Omental fat pad (tissue), 4 donors: Measurements from ENCODE around the gene FBXO31. TPM values are rescaled to one million over a fixed set of nuclear protein-coding genes. Genes with fewer than 3 reads are reported as not detected.

Experiments used
- ATAC-seq: fragments of 150-250 bp; one replicate; pipeline ENCODE4 v1.9.1; 2016; ENCODE audit warnings: mild to moderate bottlenecking, moderate library complexity; ENCODE audit not compliant: low FRiP score
- DNase-seq: peaks from one replicate; pipeline ENCODE4 v3.0.0-alpha.2; 2019; ENCODE audit warnings: low spot score
- total RNA-seq, 4 donors: library from RNA; depleted of rRNA; stranded (reverse); fragments of >200 nt; gene quantifications; one replicate each; pipeline ENCODE4 v1.1.0, GENCODE V29; 2016
- TF ChIP-seq, protein P1 (sequence below), 3 donors: fragments of 450-650 bp; IDR thresholded peaks; one replicate each; pipeline ENCODE4 v1.5.1; 2016 to 2017; ENCODE audit warnings: antibody characterized with exemption in 3 of 3, mild to moderate bottlenecking in 3 of 3, moderate library complexity in 2 of 3

The FBXO31 gene
- total RNA-seq, 4 donors from 2014 or later = 32.8 to 187 (median 61.9) TPM

DNA sequence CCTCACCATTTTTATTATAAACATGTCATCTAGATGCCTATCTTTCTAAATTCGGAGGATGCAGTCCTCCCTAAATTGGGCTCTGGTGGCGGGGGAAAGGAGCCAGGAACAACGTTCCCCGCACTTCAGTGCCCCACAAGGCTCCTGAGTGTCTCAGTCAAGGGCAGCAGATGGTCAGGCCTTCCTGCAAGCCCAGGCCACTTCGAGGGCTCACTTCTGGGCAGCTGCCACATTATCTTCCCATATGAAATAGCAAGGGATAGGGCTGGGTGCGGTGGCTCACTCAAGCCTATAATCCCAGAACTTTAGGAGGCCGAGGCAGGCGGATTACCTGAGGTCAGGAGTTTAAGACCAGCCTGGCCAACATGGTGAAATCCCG lies 32.3 kb downstream of the FBXO31 start:
- ATAC-seq = no peak
- TF ChIP-seq, protein P1, sequence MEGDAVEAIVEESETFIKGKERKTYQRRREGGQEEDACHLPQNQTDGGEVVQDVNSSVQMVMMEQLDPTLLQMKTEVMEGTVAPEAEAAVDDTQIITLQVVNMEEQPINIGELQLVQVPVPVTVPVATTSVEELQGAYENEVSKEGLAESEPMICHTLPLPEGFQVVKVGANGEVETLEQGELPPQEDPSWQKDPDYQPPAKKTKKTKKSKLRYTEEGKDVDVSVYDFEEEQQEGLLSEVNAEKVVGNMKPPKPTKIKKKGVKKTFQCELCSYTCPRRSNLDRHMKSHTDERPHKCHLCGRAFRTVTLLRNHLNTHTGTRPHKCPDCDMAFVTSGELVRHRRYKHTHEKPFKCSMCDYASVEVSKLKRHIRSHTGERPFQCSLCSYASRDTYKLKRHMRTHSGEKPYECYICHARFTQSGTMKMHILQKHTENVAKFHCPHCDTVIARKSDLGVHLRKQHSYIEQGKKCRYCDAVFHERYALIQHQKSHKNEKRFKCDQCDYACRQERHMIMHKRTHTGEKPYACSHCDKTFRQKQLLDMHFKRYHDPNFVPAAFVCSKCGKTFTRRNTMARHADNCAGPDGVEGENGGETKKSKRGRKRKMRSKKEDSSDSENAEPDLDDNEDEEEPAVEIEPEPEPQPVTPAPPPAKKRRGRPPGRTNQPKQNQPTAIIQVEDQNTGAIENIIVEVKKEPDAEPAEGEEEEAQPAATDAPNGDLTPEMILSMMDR (IDR thresholded peaks at IDR 0.05) = no peak

GRCh38 chr16:87350681-87351319 lies 32.8 kb downstream of the FBXO31 start:
- TF ChIP-seq, protein P1 (IDR thresholded peaks at IDR 0.05) = no peak
- DNase-seq = no peak
- ATAC-seq = no peak

More for the DNA sequence above, 32.3 kb downstream of the FBXO31 start:
- no peak for DNase-seq

DNA sequence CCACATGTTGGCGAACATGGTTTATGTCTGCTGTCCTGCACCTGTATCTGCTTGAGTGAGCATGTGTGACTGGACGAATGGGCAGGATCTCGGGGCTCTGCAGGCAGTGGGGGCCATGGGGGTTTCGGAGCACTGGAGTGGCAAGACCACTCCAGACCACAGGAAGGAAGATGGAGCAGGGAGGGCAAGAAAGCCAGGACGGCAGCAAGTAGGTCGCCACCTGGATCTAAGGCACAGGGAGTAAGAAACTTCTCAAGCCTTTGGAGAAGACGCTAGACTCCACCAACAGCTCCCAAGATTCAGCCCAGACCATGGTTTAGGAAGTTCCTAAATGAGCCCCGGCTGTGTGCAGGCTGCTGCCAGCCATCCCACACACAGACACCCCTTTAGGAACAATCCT lies 33.5 kb downstream of the FBXO31 start:
- no peak for ATAC-seq
- no peak for DNase-seq
- TF ChIP-seq, protein P1 (IDR thresholded peaks at IDR 0.05) = no peak

DNA sequence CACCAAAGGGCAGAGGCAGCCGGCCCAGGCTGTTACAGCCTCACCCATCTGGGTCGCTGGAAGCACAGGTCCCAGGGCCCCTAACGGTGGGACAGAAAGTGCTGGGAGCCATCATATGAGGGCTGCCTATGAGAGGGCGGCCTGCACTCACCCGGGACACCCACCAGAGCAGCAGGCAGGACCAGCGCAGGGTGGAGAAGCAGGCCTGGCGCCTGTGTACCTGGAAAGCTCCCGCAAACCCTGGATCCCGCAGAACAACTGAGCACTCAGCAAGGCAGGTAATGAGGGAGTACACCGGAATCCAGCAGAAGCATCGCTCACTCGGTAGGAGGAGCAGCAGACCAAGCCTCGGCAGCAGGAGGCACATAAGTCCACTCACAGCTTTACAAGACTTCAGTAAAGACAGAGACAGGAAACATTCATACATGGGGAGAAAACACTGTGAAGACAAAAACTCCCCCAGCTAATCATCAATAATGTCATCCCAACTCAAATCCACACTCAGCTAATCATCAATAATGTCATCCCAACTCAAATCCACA lies 34.9 kb downstream of the FBXO31 start:
- ATAC-seq = no peak
- TF ChIP-seq, protein P1 (IDR thresholded peaks at IDR 0.05) = no peak
- no peak for DNase-seq

DNA sequence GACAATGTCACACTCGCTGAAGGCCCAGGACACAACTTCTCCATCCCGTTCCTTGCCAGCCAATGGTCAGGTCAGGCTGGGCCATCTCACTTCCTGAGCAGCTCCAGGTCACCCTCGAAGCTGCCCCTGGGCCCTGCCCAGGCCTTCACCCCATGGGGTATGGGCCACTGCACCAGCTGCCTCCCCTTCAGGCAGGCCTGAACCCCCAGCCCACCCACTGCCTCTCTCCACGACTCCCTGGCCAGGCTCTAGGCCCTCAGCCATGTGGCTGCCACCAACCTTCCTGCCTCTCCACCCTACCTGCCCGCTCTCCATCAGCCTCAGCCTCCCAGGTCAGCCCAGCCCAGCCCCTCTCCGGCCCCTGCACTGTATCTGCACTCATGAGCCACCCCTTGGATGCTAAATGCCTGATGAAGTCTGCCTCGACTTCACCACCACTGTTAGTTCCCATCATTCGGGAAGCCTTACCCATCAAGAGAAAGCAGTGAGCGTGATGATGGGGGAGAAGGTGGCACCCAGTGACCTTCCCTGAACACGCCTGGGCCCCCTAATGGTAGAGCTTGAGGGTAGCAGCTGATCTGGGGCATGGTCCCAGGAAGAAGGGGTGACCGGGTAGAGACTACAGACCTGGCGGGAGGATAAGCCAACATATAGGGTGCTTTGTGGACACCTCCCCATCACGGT lies 35.5 kb downstream of the FBXO31 start:
- TF ChIP-seq, protein P1 (IDR thresholded peaks at IDR 0.05) = no peak
- ATAC-seq = no peak

GRCh38 chr16:87346517-87347060 lies 37.0 kb downstream of the FBXO31 start:
- TF ChIP-seq, protein P1 (IDR thresholded peaks at IDR 0.05) = no peak
- ATAC-seq = no peak
- DNase-seq = no peak

More for the DNA sequence above, 35.5 kb downstream of the FBXO31 start:
- DNase-seq = no peak
